Lower leg skin (tissue), 3 donors: ENCODE measurements around the gene TXNL4B.

ENCODE experiments used
- POLR2A ChIP-seq, 2 donors: fragments of 450-650 bp; IDR thresholded peaks; one replicate each; pipeline ENCODE4 v1.6.1; 2016 to 2017; ENCODE audit warnings: antibody characterized with exemption in 2 of 2, mild to moderate bottlenecking in 1 of 2, moderate library complexity in 1 of 2
- TF ChIP-seq, protein P1 (sequence below), 3 donors: fragments of 450-650 bp; IDR thresholded peaks; one replicate each; pipeline ENCODE4 v1.5.1; 2016; ENCODE audit warnings: antibody characterized with exemption in 3 of 3, mild to moderate bottlenecking in 3 of 3, moderate library complexity in 2 of 3

- TF ChIP-seq, protein P1, sequence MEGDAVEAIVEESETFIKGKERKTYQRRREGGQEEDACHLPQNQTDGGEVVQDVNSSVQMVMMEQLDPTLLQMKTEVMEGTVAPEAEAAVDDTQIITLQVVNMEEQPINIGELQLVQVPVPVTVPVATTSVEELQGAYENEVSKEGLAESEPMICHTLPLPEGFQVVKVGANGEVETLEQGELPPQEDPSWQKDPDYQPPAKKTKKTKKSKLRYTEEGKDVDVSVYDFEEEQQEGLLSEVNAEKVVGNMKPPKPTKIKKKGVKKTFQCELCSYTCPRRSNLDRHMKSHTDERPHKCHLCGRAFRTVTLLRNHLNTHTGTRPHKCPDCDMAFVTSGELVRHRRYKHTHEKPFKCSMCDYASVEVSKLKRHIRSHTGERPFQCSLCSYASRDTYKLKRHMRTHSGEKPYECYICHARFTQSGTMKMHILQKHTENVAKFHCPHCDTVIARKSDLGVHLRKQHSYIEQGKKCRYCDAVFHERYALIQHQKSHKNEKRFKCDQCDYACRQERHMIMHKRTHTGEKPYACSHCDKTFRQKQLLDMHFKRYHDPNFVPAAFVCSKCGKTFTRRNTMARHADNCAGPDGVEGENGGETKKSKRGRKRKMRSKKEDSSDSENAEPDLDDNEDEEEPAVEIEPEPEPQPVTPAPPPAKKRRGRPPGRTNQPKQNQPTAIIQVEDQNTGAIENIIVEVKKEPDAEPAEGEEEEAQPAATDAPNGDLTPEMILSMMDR (IDR thresholded peaks at IDR 0.05) = no peak
- TF ChIP-seq POLR2A (IDR thresholded peaks at IDR 0.05) = no peak
Observed at GRCh38 chr16:72044296-72044695, 49.1 kb downstream of the TXNL4B start.
